Activated gamma-delta T cell treated with anti-CD3 and anti-CD28 coated beads, Interleukin-2, amount 50 U/mL, for 16 hours (primary cell): ENCODE results near the gene CIPC.

Experiments
- DNase-seq: peaks from one replicate; pipeline ENCODE4 v3.0.0-alpha.2; 2020; ENCODE audit warnings: low read depth

The CIPC gene

DNA sequence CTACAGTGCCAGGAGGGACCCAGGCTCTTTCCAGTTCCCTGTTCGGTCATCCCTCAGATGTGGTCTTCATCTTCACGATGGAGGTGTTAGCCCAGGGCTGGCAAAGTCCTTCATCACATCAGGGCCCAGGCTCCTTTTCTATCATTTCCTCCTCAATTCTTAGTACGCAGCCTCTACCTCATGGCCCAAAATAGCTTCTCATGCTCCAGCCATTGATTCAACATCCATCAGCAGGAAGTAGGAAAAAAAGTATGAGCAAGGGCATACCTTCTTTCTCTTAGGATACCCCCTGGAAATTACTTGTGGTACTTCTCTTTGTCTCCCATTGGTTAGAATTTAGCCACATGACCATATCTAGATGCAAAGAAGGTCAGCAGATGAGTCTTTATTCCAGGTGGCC, 55.7 kb downstream of the CIPC start:
- DNase-seq, result no peak

DNA sequence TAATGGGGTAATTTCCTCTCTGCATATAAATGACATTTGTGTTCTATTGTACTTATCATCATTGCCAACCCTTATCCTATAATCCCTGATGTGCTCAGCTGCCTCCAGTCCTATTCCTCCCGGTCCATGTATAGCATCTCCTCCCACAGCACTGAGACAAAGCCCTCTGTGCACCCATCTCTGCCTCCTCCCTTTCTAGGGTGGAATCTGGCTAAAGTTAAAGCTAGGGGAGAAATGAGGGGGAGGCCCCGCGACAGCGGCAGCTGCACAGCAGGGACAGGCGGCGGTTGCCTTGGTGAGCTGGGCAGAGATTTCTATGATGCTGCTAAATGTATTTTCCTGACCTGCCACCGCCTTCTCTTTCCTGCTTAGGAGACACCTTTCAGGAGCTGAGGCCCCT, 56.4 kb downstream of the CIPC start:
- no peak for DNase-seq

DNA sequence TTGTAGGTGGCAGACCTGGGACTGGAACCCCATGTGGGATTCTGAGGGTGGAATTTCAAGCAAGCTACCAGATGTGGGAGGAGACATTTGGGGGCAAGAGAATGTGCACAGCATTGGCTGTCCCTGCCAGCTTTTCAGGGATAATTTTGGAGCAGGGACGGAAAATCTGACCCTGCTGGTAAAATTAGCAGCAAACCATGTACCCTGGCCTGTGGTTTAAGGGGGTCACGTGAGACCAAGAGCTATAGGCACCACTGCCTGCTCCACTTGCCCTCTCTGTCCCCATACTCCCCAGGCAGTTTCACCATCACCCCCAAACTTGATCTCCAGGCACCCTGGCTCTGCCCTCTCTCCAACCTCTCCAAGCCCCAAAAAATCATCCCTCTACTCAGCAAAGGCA, 57.0 kb downstream of the CIPC start:
- DNase-seq, result no peak

DNA sequence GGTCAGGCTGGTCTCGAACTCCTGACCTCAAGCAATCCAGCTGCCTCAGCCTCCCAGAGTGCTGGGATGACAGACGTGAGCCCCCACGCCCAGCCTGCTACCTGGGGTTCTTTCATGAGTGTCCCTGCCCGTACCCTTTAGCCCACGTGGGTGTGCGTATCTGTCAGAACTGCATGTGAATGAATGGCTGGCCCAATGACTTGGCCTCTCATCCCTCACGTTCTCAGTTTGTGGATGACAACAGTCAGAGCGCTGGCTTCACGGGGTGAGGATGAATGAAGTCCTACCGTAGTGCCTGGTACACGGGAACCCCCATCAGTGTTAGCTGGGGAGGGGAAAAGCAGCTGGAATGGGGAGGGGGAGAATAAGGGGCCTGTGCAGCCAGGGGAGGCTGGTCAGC, 59.7 kb downstream of the CIPC start:
- no peak for DNase-seq

DNA sequence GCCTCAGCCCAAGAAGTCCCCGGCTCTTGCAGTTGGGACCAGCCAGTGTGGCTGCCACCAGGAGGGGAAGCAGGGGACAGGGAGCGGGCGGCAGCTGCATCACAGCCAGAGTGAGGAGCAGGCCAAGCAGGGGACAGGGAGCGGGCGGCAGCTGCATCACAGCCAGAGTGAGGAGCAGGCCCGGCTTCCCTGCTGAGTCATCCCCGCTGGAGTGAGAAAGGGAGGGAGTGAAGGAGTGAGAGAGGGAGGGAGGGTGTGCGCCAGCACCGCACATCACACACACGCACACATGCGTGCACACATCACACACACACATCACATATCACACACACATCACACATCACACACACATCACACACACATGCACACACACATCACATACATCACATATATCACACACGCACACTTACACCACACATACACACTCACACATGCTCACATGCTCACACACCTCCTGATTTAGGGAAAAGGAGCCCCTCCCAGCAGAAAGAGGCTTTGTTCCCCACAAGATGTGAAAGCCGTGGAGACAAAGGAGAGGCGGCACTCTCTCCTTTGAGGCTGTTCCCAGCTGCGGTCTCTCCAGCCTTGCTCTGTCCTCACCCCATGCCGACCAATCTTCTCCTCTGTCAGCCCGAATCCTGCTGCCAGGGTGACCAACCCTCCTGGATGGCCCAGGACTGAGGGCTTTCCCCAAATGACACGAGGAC, 60.3 kb downstream of the CIPC start:
- no peak for DNase-seq

DNA sequence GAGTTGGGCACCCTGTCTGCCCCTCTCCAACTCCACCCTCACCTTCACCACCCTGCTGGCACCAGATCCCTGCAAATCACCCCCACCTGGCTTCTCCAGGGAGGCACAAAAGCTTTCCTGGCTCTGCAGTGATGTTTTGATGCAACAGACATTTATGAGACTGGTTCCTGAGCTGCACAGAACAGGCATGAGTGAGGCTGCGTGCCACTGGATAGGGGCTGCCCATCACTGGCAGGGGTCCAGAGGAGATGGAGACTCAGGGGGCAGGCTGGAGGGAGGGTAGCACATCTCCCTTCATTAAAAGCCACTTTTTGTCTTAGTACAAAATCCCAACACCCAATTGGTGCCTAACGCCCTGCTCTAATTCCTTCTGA, 60.8 kb downstream of the CIPC start:
- no peak for DNase-seq

DNA sequence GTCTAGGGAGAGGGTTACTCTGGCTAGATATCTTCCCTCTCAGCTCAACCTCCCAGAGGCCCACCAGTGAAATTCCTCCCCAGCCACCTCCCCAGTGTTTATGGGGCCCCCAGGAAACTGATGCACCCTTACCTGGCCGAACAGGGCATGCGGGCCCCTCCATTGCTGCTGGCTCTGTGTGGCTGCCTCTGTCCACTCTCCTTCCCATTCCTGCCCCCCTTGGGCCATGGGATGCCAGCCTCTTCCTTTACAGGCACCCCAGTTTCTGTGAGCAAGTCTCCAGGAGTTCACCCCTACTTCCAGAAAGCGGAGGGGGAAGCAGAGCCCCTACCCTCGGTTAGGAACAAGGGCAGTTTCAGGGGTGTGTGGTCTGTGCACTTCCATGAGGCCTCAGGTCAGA, 63.0 kb downstream of the CIPC start:
- no peak for DNase-seq
